GOT3 (cell line): ENCODE measurements around the gene PDIA4.

ENCODE experiments used
- DNase-seq: peaks from one replicate; lab custom pipeline; 2025; ENCODE audit warnings: mixed read lengths; lab: John Stamatoyannopoulos, UW

PDIA4 gene

DNA sequence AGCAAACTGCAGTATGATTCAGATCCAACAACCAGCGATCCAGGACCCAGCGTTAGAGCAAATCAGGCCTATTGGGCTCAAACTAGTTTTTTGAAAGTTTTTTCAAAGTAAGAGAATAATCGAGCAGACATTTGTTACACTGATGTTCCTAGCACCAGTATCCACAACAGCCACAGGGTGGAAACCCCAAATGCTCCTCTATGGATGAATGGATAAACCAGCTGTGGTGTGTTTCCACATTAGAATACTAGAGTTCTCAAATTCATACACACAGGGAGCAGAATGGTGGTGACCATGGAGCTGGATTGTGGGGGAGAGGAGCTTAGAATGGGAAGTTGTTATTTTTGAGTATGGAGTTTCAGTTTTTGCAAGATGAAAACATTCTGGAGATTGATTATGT is 60.7 kb downstream of the PDIA4 start:
- no peak for DNase-seq

DNA sequence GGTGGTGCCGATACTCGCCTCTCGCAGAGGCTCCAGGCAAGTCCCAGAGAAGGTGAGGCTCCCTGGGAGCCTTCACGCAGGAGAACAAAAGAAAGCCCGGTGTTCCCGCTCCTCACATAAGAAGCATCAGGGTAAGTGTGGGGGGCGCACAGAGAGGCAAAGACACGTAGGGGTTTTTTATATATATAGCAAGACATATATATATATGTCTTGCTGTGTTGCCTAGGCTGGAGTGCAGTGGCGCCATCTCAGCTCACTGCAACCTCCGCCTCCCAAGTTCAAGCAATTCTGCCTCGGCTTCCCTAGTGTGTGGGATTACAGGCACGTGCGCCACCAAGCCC is 61.3 kb downstream of the PDIA4 start:
- no peak for DNase-seq

DNA sequence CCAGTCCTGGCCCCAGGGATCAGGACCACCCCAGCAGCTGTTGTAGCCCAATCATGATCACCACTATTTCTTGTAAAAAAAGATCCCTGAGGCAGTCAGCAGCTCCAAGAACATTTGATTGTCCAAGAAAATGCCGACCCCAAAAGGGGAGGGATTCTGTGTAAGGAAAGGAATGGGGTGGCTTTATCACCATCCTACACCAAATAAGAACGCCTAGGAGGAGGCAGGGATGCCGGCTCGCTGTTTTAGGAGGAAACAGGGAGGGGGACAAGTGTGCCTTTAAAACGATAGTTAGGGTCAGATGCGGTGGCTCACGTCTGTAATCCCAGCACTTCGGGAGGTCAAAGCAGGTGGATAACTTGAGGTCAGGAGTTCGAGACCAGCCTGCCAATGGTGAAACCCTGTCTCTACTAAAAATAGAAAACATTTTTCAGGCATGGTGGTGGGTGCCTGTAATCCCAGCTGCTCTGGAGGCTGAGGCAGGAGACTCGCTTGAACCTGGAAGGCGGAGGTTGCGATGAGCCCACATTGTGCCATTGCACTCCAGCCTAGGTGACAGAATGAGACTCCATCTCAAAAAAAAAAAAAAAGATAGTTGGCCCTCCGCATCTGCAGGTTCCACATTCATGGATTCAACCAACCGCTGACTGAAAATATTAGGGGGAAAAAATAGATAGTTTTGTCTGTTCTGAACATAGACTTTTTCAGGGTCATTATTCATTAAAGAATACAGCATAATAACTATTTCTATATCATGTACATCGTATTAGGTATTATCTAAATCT is 63.6 kb downstream of the PDIA4 start:
- no peak for DNase-seq

DNA sequence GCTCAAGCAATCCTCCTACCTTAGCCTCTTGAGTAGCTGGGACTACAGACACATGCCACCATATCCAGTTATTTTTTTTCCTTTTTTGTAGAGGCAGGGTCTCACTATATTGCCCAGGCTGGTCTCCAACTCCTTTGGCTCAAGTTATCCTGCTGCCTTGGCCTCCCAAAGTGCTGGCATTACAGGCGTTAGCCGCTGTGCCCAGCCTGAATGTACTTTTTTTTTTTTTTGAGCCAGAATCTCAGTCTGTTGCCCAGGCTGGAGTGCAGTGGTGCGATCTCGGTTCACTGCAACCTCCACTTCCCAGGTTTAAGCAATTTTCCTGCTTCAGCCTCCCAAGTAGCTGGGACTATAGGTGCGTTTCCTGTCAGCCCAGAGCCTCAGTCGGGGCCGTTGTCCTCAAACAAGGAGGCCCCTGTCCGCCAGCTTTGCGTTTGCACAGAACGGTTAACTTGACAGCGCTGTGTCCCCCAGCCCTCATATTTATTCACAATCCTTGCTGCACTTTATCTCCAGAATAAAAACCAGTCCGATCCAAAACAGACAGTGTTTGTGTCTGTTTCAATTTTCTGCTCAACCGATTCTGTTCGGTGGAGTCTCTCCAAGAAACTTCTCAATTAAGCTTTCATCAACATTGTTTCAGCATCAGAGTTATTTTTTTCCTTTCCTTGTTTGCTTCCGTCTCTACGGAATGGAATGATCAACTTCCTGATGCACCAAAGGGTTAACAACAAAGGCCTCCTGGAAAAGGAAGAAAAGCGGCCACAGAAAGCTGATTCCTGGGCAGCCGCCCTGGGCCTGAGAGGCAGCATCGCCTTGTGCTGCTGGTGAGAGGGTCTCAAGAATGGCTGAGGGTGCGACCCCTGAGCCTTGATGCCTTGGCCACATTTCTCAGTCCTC is 64.5 kb downstream of the PDIA4 start:
- DNase-seq: no peak

DNA sequence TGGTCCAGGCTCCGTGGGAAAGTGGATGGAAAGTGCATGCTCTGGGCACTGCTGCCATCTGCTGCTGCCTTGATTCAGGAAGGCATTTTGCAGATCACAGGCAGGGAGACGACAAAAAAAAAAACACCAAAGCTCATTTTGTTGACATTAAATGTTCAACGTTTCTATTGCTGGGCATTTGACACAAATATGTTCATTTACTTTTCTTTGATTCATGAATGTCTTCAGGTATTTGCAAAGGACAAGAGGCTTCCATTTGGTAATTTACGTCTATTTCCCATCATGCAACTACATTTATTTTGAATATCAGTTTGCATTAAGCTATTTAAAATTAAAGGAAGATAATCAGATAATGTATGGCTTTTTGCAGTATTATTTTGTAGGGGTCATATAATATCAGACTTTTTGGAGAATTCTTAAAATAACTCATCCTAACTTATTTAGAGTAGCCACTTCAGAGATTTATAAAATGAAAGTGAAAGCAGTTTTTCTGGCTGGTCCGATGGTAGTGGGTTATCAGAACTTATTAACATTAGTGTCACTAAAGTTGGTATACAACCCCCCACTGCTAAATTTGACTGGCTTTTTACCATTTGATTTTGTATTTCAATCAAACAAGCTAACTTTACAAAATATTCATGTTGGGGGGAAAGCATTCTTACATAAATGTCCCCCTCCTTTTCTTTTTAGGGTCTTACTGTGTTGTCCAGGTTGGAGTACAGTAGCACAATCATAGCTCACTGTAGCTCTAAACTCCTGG is 65.3 kb downstream of the PDIA4 start:
- DNase-seq: peak; percentile 5

DNA sequence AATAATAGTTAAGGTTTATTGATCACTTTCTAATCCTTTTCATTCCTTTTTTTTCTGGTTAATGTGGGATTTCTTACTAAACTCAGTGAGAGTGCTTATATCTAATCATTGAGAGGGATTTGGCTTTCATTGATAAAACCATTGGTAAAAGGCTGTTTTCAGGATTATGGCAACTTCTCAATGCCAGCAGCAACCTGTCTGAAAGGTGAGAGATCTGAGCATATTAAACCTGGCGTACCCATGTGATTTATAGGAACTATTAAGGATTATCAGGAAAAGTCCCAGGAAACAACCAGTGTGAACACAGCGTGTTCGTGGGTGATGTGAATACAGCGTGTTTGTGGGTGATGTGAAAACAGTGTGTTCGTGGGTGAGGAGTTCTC is 65.9 kb downstream of the PDIA4 start:
- DNase-seq: no peak

DNA sequence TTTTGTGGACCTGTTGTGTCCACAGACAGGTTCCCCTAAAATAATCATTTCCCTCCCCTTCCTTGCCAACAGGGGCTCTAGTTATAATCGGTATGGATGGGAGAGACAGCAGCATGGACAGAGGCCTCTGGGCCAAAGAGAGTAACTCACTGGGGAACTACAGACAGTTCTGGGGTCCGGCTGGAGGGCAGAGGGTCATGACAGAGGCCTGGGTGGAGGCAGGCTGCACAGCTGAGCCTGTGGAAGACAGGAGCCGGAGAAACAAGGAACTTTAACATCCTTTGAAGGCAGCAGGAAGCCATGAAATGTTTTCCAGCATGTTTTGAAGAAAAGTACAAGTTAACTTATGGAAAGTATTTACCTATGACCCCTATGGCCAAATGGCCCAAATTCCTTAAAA is 68.6 kb downstream of the PDIA4 start:
- no peak for DNase-seq

DNA sequence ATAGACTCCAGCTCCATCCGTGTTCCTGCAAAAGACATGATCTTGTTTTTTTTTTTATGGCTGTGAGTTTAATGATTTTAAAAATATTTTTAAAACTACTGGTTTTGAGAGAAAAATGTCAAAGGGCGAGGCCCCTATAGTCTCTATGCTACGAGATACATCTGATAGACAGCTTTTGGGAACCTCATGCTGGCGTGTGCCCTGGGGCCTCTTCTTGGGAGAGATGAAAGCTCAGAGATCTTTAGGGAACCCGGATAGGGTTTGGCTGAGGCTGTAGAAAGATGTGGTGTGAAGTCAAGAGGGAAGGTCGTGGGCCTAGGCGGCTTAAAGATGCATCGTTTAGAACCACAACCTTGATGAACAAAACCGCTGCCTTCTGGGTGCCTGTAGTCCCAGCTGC is 70.2 kb downstream of the PDIA4 start:
- no peak for DNase-seq

DNA sequence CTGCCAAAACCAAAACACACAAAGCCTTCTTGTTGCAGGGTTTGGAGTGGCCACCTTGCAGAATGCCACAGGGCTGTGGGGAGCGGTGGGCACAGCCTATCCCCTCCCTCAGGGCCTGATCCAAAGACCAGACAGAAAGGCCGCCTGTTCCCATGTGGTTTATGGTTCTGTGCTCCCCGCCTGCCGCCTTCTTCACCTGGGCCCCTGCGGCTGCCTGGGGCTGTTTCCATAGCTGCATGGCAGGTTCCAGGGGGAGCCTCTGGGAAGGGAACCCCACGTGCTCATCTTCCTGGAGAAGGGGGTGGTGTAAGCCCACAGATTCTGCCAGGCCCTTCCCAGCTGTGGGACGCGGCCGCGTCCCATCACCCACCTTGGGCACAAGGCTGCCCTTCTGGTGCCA is 73.5 kb downstream of the PDIA4 start:
- no peak for DNase-seq

DNA sequence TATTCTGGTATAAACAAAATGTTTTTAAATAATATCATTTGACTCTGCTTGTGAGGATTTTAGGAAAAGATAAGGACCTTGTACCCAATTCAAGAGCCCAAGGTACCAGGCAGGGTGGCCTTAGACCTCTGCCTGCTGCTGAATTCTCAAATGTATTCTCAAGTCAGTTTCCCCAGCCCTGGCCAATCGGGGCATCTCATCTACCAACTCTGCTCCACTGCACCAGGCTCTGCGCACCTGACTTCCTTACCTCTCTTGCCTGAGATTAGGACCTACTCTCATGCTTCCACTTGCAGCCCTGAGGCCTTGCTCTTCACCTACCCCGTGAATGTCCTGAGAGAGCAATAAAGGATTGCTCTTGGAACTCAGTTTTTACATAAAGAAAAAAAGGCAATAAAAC is 74.6 kb downstream of the PDIA4 start:
- DNase-seq: no peak
